Choroid plexus epithelial cell (primary cell): ENCODE data around the gene KCNG4.

Source experiments
- DNase-seq: peaks from one replicate; pipeline ENCODE4 v3.0.0-alpha.2; 2010; ENCODE audit warnings: low read depth
- H3K4me3 ChIP-seq: 2 replicates; pipeline ENCODE4 v1.5.1; 2011; ENCODE audit warnings: low read depth, mild to moderate bottlenecking, control low read depth, low read length, moderate library complexity
- CTCF ChIP-seq: conservative IDR thresholded peaks from 2 replicates; pipeline ENCODE4 v1.5.1; 2011; ENCODE audit warnings: low read depth, mild to moderate bottlenecking, control low read depth, inconsistent platforms, low read length, moderate library complexity

The KCNG4 gene

GRCh38 chr16:84194470-84195200 lies 45.2 kb downstream of the KCNG4 start:
- no peak for TF ChIP-seq CTCF
- H3K4me3 ChIP-seq, result no peak overlapping the region
- no peak for DNase-seq

GRCh38 chr16:84194018-84194417 lies 45.8 kb downstream of the KCNG4 start:
- no peak for TF ChIP-seq CTCF
- DNase-seq, result no peak
- H3K4me3 ChIP-seq, result no peak overlapping the region

GRCh38 chr16:84193480-84193879 lies 46.3 kb downstream of the KCNG4 start:
- TF ChIP-seq CTCF, result no peak
- H3K4me3 ChIP-seq, result no peak overlapping the region
- DNase-seq, result no peak

- no peak for TF ChIP-seq CTCF
- no peak overlapping the region for H3K4me3 ChIP-seq
- no peak for DNase-seq
Observed at GRCh38 chr16:84191466-84191865, 48.3 kb downstream of the KCNG4 start.

- TF ChIP-seq CTCF, result no peak
- no peak within 1 kb of the TSS for H3K4me3 ChIP-seq
- DNase-seq, result no peak
Observed at GRCh38 chr16:84190731-84191388, 49.0 kb downstream of the KCNG4 start, which contains the start of gene ADAD2. Gene ADAD2, plus strand, starts transcription at chr16:84191157. Its CDS starts 74 bp downstream, at chr16:84191231.

- peak; percentile 97 for DNase-seq
- TF ChIP-seq CTCF, result peak; percentile 92
- peak within 1 kb of the TSS; percentile 70 for H3K4me3 ChIP-seq
Observed at GRCh38 chr16:84186685-84187437, 53.0 kb downstream of the KCNG4 start, which contains the start of gene TAF1C. Gene TAF1C, minus strand, starts transcription at chr16:84187057. Its CDS starts 2,069 bp downstream, at chr16:84184988.
